Effector CD4-positive, alpha-beta T cell (primary cell): ENCODE measurements around the gene PLXNA2.

Experiments
- DNase-seq: peaks from one replicate; pipeline ENCODE4 v3.0.0-alpha.2; 2020

The PLXNA2 gene

DNA sequence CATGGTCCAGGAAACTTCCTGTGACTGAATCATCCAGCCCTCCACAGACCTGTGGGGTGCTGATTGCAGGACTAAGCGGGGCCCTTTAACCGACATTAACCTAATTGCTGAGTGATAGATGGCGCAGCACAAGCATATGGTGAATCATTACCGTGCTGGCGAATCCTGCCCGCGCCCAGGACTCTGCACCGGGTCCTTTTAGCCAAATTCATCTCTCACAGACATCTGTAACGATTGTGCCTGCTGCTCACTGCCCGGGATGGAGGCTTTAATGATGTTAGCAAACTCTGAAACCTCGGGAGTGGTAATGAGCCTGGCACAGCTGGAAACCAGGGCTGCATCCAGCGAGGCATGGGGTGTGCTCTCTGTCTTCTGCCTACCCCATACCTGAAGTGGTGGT, 185.9 kb downstream of the PLXNA2 start:
- no peak for DNase-seq

- no peak for DNase-seq
These were observed 187.1 kb downstream of the PLXNA2 start for GRCh38 chr1:208057056-208057455.

DNA sequence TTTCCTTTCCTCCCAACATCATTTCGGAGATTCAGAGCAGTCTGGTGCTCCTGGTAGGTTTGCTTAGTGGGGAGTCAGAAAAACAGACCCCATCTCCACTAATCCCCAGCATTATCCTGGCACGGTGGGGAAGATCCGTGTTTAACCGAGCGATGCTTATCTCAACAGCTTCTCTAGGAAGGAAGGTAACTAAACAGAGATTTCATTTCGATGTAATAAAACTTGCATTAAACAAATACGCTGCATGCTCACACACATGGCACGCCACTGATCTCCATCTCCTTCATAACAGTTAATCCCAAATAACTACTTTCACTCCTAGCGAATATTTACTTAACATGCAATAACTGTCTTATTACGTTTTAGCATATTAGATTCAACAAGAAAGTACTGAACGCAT, 188.6 kb downstream of the PLXNA2 start:
- DNase-seq = no peak

DNA sequence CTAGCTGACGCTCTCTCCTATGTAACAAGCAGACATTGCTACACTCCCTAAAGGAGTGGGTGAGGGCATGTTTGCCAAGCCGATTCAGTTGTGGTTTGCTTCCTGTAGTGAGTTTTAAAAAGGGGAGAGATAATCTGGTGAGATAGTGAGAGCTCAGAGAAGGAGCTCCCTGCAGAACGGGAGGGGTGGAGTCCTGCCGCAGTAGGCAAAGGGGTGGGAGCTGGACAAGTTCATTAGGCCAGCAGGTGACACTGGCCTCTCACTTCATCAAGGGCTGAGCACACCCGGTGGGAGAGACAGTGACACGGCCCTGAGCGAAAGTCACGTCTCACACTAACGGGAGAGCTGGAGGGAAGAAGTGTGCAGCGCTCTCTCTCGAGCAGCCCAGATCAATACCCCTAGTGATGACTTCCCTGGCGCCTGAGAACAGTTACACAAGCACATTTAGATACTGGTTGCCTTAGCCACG, 189.2 kb downstream of the PLXNA2 start:
- DNase-seq = no peak

- no peak for DNase-seq
These were observed 189.7 kb downstream of the PLXNA2 start for GRCh38 chr1:208054485-208054884.

DNA sequence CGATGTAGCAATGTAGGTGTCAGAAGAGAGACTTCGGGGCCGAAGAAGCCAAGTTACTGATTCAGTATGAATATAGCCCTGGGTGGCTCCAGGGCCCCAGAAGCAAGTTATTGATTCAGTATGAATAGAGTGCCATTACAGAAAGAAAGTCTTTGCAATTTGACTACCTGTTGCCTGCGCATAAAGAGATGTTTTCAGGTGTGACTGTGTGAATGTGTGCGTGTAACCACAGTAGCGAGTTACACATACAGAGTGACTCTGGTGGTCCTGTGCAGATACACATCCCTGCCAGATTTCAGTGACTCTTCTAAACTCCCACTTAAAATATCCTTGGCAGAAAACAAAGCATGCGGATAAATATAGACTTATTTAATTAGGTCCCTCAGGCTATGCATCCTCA, 190.5 kb downstream of the PLXNA2 start:
- no peak for DNase-seq

DNA sequence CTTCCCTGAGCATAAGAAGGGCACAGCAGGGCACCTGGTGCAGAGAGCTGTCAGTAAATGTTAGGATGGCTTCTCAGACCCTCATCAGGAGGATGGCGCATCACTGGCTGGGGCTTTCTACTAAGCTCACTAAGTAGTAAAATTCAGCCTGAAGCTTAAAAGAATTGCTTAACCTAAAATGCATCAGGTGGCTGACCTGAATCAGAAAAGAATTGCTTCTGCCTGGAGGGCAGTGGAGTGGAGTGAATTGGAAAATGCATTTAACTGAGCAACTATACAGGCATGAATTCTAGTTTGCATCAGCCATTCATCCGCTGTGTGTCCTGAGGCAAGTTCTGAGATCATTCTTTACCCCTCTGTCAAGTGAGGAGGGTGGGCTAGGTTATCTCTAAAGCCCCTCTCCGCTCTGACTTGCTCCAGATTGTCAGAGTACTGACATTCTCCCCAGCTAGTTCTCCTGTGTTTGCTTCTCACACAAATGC, 191.2 kb downstream of the PLXNA2 start:
- no peak for DNase-seq

DNA sequence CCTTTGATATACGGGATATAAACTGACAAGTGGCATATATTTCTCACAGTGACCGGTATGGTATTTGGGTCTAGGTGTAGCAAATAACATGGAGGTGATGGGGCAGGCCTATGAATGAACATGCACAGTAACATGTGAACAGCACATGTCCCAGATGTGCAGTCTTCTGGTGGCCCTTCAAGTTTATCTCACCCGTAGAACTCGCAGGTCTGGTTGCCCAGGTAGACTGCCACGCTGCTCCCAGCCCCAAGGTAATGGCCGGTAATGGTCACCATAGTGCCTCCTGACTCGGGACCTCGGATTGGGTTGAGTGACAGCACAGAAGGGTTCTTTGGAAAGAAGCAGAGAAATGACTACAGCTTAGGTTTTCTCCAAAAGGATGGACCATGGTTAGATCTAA, 192.0 kb downstream of the PLXNA2 start:
- DNase-seq = no peak

GRCh38 chr1:208051651-208052050, 192.5 kb downstream of the PLXNA2 start:
- no peak for DNase-seq

- no peak for DNase-seq
These were observed 195.3 kb downstream of the PLXNA2 start for GRCh38 chr1:208048904-208049303.

DNA sequence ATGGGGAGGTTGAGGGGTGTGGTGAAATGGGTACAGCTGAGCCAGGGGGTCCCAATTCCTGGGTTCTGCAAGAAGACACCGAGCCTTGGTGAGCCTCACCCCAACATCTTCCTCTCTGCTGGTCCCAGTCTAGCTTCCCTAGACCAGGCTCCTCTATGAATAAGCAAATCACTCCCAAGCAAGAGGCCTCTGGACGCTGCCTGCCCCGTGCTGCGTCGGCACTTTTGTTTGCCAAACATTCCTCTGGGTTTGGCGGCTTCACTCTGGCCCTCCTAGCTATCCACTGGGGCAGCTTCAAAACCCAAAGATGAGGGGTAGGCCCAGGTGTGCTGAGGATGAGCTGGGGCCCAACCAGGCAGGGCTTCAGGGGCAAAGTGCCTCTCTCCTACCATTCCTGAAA, 196.2 kb downstream of the PLXNA2 start:
- DNase-seq = no peak

DNA sequence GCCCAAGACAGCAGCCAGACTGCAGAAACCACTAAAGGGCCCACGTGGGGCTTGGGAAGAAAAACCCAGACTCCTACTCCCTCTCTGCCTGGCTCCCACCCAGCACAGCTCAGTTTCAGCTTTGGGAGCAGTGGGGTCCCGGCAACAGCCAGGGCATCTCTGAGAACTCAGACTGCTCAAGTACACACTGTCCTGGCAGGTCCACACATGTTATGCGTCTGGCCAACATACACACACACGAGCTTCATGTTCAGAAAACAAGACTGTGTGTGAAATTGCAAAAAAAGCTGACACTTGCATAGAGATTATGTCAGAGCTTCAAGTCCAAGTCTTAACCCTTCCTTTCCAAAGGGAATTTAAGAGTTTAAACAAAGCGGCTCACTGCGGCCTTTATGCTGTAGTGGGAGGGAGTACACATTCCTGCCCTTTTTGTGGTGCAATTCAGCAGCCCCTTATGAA, 196.7 kb downstream of the PLXNA2 start:
- no peak for DNase-seq

GRCh38 chr1:208045463-208046260, 198.5 kb downstream of the PLXNA2 start:
- DNase-seq = no peak

DNA sequence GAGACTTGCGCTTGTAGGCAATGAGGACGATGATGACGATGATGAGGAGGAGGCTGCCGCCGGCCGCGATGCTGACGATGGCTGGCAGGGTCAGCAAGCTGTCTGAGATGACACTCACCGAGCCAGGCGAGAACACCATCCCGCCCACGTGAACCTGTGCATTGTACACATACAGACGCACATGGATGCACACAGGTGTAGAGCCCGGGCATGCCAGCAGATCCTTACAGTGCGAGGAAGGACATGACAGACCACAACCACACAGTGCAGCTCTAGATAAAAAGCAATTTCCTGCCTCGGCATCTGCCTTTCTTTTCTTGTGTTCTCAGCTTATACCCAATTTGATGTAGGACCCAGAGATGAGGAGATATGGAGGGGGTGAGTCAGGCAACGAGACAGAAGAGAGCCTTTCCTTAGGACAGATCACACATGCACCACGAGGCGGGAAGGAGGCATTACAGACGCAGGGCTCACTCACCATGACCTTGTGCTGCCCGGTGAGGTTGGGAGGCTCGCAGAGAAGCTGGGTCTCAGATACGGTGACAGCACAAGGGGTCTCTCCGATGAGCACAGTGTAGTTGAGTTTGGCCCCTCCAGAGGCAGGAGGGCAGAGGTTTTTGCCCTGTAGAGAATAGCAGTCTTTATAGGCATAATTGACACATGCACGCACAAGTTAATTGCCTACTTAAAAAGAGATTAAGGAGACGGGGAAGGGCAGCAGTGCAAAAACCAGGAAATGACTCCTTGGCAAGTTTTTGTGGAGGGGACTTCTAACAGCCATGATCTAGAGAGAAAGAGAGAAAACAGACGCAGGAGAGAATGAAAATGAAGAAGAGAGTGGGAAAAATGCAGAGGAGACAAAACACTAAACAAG, 199.4 kb downstream of the PLXNA2 start:
- no peak for DNase-seq

- no peak for DNase-seq
These were observed 200.4 kb downstream of the PLXNA2 start for GRCh38 chr1:208043691-208044181.

GRCh38 chr1:208042868-208043267, 201.3 kb downstream of the PLXNA2 start:
- no peak for DNase-seq

- DNase-seq = no peak
These were observed 202.1 kb downstream of the PLXNA2 start for GRCh38 chr1:208042041-208042615.

GRCh38 chr1:208041505-208041904, 202.7 kb downstream of the PLXNA2 start:
- DNase-seq = no peak

DNA sequence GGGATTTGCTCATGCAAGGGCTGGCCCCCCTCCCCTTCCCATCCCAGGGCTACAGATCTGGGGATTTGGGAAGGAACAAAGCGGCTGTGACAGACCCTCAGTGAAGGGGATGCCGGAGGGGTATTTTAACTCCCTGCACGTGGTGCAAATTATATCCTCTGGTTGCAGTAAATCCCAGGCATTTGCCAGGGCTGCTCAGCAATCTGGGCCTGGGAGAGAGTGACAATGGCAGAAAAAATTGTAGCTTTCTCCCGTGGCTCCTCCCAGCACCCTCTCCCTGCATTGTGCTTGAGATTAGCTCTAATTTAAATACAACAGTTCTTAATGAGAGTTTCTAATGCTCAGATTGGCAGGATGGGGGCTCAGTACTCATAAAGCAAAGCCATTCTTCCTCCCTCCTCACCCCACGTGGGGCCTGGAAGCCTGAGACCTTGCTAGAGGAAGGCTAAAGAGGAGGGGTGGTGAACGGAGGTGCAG, 203.3 kb downstream of the PLXNA2 start:
- no peak for DNase-seq

- no peak for DNase-seq
These were observed 204.4 kb downstream of the PLXNA2 start for GRCh38 chr1:208039536-208040332.

GRCh38 chr1:208038303-208038702, 205.9 kb downstream of the PLXNA2 start:
- no peak for DNase-seq
